Left renal cortex interstitium (tissue), 4 donors: ENCODE results near the gene ITGAX. TPM values are rescaled to one million over a fixed set of nuclear protein-coding genes. Genes with fewer than 3 reads are reported as not detected.

ENCODE experiments used
- DNase-seq, 4 donors: peaks; one replicate each; pipeline ENCODE4 v3.0.0-alpha.2; 2013; ENCODE audit warnings: low read depth in 4 of 4, low spot score in 2 of 4, missing footprints in 1 of 4
- polyA plus RNA-seq, 4 donors: library from polyadenylated mRNA; unstranded; fragments of 120-200 nt; gene quantifications; one replicate each; pipeline ENCODE4 v1.2.1, GENCODE V29; 2013; ENCODE audit not compliant: insufficient read length in 4 of 4

ITGAX gene
- polyA plus RNA-seq, 4 donors: 0.30 to 1.3 (median 0.55) TPM

DNA sequence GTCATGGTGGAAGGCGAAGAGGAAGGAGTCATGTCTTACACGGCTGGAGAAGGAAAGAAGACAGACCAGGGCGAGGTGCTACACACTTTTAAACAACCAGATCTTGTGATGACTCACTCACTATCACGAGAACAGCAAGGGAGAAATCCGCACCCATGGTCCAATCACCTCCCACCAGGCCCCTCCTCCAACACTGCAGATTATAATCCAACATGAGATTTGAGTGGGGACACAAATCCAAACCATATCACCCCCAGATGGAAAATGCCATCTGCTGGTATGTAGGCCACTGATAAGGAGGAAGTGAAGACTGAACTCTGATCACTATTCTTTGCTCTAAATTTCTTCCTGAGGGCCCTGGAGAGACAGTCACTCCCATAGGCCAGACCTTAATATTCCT is 7.5 kb upstream of the ITGAX start:
- no peak for DNase-seq

DNA sequence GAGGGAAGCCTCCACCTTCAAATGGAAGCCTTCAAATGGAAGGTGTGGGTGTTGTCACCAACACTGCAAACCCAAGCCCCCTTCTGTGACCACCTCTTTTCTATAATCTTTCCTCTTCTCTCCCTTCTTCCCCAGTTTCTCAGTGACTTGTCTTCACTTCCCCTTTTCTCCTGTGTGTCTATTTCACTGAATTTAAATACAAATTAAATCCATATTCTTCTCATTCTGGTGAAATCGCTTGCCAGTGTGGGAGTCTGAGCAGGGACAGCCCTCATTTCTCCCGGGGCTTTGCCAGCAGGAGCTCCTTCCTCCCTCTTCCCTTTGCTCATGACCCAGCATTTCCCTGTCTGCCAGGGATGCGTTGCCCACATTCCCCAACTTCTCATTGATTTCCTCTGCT is 6.4 kb upstream of the ITGAX start:
- no peak for DNase-seq

DNA sequence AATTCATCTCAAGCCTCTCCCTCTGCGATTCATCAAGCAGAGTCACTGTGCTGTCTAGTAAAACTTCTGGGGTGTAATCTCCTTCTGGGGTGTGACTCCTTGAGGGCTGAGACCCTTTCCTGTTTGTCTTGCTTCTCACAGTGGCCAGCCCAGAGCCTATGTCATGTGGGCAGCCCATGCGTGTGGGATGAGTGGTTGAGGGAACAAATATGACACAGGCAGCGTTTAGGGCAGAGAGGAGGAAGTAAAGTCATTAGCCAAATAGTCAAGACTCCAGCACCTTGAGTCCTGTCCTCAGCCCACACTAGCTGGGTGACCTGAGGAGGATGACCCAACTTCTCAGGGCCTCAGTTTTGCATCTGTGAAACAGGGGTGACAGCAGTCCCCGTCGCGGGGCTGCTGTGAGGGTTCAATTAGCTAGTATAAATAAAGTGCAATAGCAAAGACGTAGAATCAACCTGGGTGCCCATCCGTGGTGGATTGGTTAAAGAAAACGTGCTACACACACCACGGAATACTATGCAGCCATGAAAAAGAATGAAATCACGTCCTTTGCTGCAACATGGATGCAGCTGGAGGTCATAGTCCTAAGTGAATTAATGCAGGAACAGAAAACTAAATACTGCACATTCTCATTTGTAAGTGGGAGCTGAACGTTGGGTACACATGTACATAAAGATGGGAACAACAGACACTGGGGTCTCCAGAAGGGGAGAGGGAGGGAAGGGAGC is 4.5 kb upstream of the ITGAX start:
- DNase-seq: no peak

DNA sequence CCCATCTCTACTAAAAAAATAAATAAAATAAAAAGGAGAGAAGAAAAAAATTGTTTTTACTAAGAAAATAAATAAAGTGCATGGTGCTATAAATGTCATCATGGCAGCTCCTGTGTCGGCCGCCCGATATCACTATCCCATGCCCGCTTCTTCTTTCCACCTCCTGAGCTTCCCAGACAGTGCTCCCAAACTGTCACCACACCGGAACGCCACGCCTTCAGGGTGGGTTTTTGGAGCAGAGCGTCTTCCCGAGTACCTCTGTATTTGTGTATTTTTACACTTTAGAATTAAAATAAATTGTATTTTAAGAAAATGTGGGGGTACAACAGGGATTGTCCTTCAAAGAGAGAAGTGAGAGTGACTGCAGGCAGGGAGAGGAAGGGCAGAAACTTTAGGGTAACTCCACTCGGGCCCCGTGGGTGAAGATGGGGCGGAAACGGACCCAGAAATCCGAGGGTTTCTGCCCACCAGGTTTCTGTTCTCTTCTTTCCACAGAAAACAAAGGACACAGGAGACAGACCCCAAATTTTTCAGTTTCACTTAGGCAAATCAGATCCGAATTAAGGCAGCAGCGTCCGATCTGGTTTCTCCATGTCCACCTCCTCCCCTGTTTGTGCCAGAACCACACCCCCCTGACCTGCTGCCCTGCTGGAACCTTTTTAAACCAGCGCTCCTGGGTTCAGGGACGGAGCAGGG is 3.6 kb upstream of the ITGAX start:
- DNase-seq: no peak

DNA sequence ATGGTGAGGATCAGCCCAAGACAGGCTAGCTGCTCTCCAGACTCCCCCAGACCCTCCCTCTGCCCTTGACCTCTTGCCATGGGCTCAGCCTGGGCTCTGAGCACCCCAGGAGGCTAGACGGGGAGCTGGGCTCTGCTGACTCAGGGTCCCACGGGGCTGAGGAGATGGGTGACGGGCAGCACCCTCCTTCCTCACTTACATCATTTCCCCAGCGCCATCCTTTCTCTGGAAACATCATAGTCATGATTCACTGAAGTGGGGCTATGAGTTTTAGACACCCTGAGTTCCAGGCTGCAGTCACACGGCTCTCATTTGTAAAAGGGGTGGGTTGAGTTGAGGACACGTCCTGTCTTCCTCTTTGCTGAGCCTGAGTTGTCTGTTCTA is 3.0 kb upstream of the ITGAX start:
- DNase-seq: no peak

DNA sequence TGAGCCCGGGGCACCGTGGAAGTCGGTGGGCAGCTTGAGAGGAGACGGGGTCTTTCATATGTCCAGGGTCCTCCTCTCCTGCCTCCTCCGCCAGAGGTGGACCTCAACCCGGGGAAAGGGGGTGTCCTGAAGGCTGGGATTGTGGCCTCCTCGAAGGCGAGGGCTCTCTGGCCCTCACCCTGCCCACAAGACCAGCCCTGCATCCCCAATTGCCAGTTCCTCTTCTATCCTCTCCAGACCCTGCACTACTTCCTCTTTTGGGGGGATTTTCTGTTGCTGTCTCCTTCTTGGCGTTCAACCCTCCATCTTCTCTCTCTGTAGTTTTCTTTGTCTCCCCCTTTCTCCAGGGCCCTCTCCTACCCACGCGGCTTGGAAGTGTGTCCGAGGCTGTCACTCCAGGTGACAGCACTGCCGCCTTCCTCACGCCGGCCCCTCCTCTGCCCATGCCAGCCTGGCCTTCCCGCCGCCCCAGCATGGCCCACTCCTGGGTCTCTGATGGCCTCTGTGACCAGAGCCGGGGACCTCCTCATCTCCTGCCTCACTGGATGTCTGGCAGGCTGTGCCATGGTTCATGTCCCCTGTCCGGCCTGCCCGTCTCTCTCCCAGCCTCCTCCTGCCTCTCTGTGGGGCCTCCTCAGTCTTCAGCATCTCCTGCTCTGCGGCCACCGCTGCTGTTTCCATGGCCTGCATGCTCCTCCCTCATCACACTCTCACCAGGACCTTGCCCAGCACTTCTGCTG is 2.4 kb upstream of the ITGAX start:
- DNase-seq: no peak

DNA sequence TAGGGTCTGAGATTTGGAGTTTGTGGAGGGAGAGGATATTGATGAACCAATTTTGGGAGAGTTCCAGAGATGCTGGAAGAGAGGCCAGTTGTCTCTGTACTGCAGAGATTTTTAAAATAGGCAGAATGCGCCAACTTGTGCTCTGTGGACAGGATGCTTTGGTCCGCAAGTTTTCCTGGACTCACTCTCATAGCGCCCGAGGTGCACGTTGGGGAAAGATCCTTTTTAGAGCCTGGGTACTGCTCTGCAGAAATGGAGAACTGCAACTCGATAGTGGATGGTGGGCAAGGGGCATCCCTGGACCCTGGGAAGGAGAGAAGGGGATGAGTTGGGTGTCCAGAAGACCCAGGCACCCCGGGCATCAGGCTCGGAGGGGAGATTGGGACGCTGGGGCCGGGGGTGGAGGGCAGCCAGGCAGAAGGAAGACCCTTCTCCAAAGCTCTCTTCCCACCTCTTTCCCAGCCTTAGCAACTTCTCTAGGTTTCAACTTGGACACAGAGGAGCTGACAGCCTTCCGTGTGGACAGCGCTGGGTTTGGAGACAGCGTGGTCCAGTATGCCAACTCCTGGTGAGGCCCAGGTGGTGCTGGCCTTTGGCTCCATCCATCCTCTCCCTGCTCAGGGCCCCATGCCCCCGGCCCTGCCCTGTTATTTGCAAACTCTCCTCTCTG is 590 bp downstream of the ITGAX start:
- no peak for DNase-seq

DNA sequence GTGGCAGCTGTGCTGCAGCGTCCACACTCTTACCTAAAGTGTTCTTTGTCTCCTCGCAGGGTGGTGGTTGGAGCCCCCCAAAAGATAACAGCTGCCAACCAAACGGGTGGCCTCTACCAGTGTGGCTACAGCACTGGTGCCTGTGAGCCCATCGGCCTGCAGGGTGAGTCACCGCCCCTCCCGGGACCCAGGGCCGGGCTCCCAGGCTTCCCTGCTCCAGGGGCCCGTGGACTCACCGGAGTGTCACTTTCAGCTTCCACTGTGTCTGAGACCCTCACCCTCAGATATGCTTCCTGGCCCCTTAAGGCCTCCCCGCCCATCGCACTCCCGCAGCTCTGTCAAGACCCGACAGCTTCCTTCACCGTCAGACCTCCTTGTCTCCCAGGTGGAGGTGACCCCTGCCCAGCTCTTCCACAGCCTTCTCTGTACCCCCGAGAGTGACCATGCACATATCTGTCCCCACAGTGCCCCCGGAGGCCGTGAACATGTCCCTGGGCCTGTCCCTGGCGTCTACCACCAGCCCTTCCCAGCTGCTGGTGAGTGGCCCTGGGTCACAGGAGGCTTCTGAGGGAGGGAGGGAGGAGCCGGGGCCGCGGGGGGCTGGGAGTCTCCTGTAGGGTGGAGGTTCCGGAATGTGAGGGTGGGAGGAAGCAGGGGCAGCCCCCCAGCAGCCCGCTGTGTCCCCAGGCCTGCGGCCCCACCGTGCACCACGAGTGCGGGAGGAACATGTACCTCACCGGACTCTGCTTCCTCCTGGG is 1.8 kb downstream of the ITGAX start:
- no peak for DNase-seq

DNA sequence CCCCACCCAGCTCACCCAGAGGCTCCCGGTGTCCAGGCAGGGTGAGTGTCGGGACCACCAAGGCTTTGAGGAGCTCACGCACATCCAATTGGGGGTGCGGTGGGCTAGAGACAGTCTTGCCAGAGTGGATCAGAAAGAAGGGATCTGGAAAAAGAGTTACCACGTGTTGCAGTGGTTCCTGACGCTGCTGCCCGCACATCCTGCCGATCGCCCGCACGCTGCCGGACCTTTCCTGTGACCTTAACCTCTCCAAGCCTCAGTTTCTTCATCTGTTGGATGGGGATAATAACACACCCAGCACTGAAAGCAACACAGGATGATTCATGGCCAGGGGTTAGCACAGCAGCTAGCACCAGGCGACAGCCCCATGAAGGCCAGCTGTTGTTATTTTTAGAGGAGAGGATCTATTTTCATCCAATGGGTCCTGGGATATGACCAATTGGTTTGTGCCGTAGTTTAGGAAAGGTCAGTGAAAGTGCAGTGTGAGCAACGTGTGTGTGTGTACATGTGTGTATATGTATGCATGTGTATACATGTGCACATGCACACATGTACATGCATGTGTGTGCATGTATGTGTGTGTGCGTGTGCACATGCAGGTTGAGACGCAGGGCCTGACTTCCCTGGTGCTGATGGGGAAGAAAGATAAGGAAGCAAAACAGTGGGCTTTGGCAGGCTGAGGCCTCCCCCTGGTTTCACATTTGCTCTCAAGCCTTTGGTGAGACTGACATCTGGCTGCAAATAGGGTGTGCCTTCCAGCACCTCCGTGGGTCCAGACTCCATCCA is 2.5 kb downstream of the ITGAX start:
- DNase-seq: no peak

DNA sequence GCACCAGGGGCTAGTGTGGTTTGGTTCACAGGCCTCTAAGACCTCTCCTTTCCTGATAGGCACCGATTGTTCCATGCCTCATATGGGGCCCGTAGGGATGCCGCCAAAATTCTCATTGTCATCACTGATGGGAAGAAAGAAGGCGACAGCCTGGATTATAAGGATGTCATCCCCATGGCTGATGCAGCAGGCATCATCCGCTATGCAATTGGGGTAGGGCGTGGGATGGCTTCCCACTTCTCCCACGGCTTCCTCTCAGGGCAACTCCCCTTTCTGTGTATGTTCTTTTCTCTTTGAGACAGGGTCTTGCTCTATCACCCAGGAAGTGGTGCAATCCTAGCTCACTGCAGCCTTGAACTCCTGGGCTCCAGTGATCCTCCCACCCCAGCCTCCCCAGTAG is 5.3 kb downstream of the ITGAX start:
- no peak for DNase-seq

DNA sequence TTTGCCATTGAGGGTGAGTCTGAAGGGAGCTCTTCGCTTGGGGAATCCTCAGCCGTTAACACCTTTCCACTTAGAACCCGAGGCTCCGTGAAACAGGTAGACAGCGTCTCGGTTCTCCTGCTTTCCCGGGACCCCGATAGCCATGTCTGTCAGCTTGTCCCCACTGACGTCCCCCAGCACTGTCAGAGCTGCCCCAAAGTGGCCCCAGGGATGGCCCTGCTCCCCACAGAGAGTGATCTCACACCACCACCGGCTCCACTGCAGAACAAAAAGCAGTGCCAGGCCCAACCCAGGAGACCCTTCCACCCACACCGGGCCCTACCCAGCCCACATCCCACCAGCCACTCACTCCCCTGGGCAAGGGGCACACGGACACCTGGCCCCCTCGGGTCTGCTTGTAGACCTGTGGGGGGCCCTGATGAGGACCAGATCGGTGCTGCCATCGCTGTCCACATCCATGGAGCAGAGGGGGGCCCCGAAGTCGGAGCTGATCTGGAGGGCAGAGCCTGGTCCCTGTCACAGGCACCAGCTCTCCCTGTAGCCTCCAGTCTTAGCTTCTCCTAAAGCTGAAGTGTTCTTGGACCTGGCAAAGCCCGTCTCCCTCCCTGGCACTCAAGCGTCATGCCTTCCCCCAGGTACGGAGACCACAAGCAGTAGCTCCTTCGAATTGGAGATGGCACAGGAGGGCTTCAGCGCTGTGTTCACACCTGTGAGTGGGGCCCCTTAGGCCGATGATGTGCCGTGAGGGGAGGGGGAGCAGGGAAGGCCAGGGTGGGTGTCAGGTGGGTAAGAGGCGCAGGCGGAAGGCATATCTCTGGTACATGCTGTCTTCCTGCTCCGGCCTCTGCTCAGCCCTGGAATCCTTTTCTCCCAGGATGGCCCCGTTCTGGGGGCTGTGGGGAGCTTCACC is 6.5 kb downstream of the ITGAX start:
- DNase-seq: no peak

DNA sequence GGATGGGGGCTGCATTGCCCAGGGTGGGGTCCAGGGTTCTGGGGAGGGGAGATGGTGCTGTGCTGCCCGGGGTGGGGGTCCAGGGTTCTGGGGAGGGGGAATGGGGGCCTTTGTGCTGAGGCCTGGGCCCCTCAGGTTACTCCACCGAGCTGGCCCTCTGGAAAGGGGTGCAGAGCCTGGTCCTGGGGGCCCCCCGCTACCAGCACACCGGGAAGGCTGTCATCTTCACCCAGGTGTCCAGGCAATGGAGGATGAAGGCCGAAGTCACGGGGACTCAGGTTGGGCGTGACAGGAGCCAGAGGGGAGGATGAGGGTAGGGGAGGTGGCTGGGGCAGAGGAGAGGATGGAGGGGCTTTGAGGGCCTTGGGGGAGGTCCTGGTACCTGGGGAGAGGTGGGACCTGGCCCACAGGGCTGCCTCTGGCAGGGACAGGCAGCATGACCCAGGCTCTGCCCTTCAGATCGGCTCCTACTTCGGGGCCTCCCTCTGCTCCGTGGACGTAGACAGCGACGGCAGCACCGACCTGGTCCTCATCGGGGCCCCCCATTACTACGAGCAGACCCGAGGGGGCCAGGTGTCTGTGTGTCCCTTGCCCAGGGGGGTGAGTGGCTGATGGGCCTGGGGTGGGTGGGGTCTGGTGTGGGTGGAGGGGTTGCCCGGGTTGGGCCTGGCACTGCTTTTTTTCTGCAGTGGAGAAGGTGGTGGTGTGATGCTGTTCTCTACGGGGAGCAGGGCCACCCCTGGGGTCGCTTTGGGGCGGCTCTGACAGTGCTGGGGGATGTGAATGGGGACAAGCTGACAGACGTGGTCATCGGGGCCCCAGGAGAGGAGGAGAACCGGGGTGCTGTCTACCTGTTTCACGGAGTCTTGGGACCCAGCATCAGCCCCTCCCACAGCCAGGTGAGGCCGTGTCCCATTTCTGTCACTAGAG is 7.8 kb downstream of the ITGAX start:
- no peak for DNase-seq

DNA sequence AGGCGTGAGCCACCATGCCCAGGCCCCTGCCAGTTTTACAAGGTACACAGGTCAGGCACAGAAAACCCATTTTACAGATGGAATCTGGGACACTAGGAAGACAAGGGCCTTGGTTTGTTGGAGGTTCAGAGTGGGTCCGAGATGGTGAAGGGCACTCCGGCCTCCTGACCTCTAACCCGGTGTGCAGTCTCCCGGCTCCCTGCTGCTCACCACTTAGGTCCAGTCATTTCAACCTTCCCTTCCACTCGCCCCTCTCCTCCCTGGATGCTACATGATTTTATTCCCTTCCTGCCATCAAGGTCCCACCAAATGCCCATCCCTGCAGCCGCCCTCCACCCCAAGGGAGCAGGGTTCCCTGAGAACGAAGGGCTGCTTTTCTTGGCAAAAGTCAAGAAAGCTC is 8.7 kb downstream of the ITGAX start:
- DNase-seq: no peak

DNA sequence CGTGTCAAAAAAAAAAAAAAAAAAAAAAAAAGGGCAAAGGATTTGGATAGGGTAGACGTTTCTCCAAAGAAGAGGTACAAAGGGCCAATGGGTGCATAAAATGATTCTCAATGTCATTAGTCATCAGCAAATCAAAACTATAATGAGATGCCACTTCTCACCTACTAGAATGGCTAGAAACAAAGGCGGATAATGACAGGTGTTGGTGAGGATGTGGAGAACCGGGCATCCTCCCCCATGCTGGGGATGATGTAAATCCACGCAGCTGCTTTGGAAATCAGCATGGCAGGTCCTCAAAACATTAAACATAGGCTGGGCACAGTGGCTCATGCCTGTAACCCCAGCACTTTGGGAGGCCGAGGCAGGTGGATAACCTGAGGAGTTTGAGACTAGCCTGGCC is 9.4 kb downstream of the ITGAX start:
- DNase-seq: no peak

DNA sequence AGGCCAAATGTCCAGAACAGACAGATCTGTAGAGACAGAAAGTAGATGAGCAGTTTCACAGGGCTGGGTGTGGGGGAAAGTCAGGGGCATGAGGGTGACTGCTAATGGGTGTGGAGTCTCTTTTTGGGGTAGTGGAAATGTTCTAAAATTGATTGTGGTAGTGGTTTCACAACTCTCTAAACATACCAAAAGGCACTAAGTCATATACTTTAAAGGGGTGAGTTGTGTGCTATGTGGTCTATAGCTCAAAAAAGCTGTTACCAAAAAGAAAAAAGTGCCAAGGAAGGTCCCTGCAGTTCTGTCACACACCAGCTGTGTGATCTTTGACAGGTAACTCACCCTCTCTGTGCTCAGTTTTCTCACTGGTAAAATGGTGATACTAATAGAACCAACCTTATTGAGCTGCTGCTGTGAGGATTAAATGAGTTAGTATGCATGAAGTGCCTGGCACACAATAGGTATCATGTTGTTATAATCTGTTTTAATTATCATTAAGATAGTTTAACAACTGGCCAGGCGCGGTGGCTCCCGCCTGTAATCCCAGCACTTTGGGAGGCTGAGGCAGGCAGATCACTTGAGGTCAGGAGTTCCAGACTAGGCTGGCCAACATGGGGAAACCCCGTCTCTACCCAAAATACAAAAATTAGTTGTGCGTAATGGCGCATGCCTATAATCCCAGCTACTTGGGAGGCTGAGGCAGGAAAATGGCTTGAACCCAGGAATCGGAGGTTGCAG is 10.3 kb downstream of the ITGAX start:
- no peak for DNase-seq

DNA sequence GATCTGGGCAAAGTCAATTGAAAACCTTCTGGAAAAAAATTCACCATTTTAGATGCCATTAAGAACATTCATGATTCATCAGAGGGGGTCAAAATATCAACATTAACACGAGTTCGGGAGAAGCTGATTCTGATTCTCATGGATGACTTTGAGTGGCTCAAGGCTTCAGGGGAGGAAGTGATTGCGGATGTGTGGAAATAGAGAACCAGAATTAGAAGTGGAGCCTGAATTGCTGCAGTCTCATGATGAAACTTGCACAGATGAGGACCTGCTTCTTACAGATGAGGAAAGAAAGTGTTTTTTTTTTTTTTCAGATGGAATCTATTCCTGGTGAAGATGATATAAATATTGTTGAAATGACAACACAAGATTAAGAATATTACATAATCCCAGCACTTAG is 12.9 kb downstream of the ITGAX start:
- DNase-seq: no peak

DNA sequence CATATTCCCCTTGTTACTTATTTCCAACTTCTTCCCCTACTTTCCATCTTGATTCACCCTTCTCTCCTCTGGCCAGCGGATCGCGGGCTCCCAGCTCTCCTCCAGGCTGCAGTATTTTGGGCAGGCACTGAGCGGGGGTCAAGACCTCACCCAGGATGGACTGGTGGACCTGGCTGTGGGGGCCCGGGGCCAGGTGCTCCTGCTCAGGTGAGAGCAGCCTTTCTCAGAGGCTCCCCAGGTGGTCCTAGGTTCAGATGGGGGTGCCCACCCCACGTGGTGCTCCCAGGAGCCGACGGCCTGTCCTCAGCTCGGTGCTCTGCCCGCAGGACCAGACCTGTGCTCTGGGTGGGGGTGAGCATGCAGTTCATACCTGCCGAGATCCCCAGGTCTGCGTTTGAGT is 16.0 kb downstream of the ITGAX start:
- DNase-seq: no peak
